H1 (cell line): ENCODE measurements around the gene LKAAEAR1. TPM values are rescaled to one million over a fixed set of nuclear protein-coding genes. Genes with fewer than 3 reads are reported as not detected.

Experiments used
- JUN ChIP-seq: IDR thresholded peaks from 2 replicates; pipeline ENCODE4 v1.6.1; 2011; ENCODE audit warnings: low read depth, mild to moderate bottlenecking, improper control_type of control experiment, low read length
- RNF2 ChIP-seq: fragments of 200-900, 300-1000 bp; sonication (generic); IDR thresholded peaks from 2 replicates; pipeline ENCODE4 v1.7.1; 2016; ENCODE audit warnings: borderline replicate concordance, low read depth, mild to moderate bottlenecking, antibody characterized with exemption, low read length; ENCODE audit not compliant: poor library complexity, severe bottlenecking; ENCODE audit errors: missing control alignments
- SIN3A ChIP-seq, 2 experiments: IDR thresholded peaks in 1 of 2; conservative IDR thresholded peaks in 1 of 2; 2 replicates each; pipeline ENCODE4 v1.6.1; 2011 to 2012; ENCODE audit warnings: low read length in 2 of 2, improper control_type of control experiment in 1 of 2, low read depth in 1 of 2, mild to moderate bottlenecking in 1 of 2
- SP4 ChIP-seq: IDR thresholded peaks from 2 replicates; pipeline ENCODE4 v1.6.1; 2012; ENCODE audit warnings: low read length, inconsistent platforms
- SRF ChIP-seq: IDR thresholded peaks from 2 replicates; pipeline ENCODE4 v1.6.1; 2011; ENCODE audit warnings: mild to moderate bottlenecking, low read depth, low read length, moderate library complexity
- YY1 ChIP-seq: IDR thresholded peaks from 2 replicates; pipeline ENCODE4 v1.6.1; 2011; ENCODE audit warnings: low read depth, mild to moderate bottlenecking, low read length
- polyA plus RNA-seq, 7 experiments: library from polyadenylated mRNA; depleted of rRNA in 3 of 7; stranded (reverse) in 5 of 7; unstranded in 2 of 7; fragments of >200 nt in 5 of 7; fragments of 200-250 nt in 2 of 7; gene quantifications; 1 replicate in 5 of 7; 2 replicates in 1 of 7; 4 replicates in 1 of 7; pipeline versions ENCODE4 v1.2.1 to v1.2.3, GENCODE V29; 2011 to 2013; ENCODE audit warnings: missing spikeins in 2 of 7, mixed read lengths in 2 of 7
- total RNA-seq: library from RNA; stranded (reverse); fragmentation: NEBNext Ultra II Directional; extraction: Animal tissue kit (Norgen Biotek cat#: 25700); gene quantifications from 2 replicates; pipeline ENCODE4 v1.2.1, GENCODE V29; 2021
- TF ChIP-seq, protein P1 (sequence below): fragments of 300-600 bp; sonication (generic); IDR thresholded peaks from 2 replicates; pipeline ENCODE4 v1.7.1; 2012; ENCODE audit warnings: low read length, moderate library complexity, mild to moderate bottlenecking, inconsistent platforms; ENCODE audit not compliant: insufficient replicate concordance
- TF ChIP-seq, protein P2 (sequence below): IDR thresholded peaks from 2 replicates; pipeline ENCODE4 v1.6.1; 2012; ENCODE audit warnings: inconsistent platforms

Gene LKAAEAR1
- total and polyA plus RNA-seq, 2 of the 8 experiments (the other 6 are each of a cell fraction or from before 2014, with no cell fraction given): 0.41 to 0.53 TPM

DNA sequence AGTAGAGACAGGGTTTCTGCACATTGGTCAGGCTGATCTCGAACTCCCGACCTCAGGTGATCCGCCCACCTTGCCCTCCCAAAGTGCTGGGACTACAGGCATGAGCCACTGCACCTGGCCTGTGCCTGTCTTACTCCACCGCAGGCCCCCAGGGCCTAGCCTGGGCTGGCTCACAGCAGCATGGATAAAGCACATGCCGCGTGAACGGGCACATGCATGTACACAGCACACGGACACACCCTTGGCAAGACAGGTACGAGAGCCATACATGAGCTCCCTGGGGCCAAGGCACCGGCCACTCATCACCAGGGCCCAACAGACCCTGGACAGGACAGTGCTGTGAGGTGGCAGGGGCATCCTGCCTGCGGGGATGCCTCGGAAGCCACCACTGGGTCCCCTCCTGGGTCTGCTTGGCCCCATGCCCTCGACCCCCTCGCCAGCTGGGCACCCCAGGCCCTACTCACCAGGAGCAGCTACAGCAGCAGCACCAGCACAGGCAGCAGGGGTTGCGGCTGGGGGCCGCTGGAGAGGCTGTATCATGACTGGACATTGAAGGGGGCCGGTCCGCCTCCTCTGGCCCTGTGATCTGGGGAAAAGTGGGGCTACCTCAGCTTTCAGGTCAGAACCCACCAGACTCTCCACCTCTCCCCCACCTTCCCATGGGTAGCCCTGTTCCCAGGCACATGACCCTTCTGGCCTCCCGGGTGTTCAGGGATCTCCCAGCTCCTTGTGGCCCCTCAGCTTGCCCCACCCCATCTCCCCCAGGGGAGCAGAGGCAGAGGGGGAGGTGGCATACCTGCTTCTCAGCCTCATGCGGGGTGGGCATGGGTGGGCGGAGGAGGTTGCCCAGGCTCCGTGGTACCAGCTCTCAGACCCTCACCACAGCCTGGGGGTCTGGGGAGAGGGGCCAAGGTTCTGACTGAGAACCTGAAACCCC lies 7.9 kb downstream of the LKAAEAR1 start (continued):
- TF ChIP-seq, protein P1, sequence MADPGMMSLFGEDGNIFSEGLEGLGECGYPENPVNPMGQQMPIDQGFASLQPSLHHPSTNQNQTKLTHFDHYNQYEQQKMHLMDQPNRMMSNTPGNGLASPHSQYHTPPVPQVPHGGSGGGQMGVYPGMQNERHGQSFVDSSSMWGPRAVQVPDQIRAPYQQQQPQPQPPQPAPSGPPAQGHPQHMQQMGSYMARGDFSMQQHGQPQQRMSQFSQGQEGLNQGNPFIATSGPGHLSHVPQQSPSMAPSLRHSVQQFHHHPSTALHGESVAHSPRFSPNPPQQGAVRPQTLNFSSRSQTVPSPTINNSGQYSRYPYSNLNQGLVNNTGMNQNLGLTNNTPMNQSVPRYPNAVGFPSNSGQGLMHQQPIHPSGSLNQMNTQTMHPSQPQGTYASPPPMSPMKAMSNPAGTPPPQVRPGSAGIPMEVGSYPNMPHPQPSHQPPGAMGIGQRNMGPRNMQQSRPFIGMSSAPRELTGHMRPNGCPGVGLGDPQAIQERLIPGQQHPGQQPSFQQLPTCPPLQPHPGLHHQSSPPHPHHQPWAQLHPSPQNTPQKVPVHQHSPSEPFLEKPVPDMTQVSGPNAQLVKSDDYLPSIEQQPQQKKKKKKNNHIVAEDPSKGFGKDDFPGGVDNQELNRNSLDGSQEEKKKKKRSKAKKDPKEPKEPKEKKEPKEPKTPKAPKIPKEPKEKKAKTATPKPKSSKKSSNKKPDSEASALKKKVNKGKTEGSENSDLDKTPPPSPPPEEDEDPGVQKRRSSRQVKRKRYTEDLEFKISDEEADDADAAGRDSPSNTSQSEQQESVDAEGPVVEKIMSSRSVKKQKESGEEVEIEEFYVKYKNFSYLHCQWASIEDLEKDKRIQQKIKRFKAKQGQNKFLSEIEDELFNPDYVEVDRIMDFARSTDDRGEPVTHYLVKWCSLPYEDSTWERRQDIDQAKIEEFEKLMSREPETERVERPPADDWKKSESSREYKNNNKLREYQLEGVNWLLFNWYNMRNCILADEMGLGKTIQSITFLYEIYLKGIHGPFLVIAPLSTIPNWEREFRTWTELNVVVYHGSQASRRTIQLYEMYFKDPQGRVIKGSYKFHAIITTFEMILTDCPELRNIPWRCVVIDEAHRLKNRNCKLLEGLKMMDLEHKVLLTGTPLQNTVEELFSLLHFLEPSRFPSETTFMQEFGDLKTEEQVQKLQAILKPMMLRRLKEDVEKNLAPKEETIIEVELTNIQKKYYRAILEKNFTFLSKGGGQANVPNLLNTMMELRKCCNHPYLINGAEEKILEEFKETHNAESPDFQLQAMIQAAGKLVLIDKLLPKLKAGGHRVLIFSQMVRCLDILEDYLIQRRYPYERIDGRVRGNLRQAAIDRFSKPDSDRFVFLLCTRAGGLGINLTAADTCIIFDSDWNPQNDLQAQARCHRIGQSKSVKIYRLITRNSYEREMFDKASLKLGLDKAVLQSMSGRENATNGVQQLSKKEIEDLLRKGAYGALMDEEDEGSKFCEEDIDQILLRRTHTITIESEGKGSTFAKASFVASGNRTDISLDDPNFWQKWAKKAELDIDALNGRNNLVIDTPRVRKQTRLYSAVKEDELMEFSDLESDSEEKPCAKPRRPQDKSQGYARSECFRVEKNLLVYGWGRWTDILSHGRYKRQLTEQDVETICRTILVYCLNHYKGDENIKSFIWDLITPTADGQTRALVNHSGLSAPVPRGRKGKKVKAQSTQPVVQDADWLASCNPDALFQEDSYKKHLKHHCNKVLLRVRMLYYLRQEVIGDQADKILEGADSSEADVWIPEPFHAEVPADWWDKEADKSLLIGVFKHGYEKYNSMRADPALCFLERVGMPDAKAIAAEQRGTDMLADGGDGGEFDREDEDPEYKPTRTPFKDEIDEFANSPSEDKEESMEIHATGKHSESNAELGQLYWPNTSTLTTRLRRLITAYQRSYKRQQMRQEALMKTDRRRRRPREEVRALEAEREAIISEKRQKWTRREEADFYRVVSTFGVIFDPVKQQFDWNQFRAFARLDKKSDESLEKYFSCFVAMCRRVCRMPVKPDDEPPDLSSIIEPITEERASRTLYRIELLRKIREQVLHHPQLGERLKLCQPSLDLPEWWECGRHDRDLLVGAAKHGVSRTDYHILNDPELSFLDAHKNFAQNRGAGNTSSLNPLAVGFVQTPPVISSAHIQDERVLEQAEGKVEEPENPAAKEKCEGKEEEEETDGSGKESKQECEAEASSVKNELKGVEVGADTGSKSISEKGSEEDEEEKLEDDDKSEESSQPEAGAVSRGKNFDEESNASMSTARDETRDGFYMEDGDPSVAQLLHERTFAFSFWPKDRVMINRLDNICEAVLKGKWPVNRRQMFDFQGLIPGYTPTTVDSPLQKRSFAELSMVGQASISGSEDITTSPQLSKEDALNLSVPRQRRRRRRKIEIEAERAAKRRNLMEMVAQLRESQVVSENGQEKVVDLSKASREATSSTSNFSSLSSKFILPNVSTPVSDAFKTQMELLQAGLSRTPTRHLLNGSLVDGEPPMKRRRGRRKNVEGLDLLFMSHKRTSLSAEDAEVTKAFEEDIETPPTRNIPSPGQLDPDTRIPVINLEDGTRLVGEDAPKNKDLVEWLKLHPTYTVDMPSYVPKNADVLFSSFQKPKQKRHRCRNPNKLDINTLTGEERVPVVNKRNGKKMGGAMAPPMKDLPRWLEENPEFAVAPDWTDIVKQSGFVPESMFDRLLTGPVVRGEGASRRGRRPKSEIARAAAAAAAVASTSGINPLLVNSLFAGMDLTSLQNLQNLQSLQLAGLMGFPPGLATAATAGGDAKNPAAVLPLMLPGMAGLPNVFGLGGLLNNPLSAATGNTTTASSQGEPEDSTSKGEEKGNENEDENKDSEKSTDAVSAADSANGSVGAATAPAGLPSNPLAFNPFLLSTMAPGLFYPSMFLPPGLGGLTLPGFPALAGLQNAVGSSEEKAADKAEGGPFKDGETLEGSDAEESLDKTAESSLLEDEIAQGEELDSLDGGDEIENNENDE: no peak
- TF ChIP-seq YY1 (no peak), SP4 (no peak), SRF (no peak), JUN (no peak), SIN3A (conservative IDR thresholded peaks at IDR 0.05 in 1 of 2, IDR thresholded peaks at IDR 0.05 in 1 of 2; ENCODE audit: low read depth in 1 of 2, low read length in 2 of 2) (no peak), RNF2 (no peak)
- TF ChIP-seq, protein P2, sequence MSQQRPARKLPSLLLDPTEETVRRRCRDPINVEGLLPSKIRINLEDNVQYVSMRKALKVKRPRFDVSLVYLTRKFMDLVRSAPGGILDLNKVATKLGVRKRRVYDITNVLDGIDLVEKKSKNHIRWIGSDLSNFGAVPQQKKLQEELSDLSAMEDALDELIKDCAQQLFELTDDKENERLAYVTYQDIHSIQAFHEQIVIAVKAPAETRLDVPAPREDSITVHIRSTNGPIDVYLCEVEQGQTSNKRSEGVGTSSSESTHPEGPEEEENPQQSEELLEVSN: no peak
